ENCODE data around the gene DLGAP1. TPM values are rescaled to one million over a fixed set of nuclear protein-coding genes. Genes with fewer than 3 reads are reported as not detected.
A peak's percentile ranks its signal among the peaks of the same experiment; 100 is the strongest.

DLGAP1 gene
- total RNA-seq, 6 experiments from 2014 or later: 0.09 to 0.31 (median 0.18) TPM; not detected in 2

DNA sequence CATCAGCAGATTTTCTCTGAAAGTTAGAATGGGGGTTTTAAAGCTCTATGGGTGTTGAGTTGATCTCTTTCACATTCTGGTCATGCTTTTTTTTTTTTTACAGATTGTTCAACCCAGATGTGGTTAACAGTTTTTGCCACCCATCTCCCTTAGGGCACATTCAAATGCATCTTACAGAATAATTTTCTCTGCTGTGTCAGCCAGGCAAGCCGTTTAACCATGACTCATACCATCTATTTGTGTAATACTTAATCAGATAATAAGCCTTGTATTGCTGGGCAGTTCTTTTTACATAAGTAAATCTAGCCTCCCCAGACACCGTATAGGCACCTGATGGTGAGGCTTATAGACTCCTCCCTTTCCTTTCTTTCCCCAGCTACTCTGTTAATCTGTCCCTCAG, 943.1 kb downstream of the DLGAP1 start:
- ATAC-seq: peak in 3 of 4 donors; percentile 20 to 30 (median 29)
- no peaks in the 10 kb centered on the region for H3K9me3 ChIP-seq

DNA sequence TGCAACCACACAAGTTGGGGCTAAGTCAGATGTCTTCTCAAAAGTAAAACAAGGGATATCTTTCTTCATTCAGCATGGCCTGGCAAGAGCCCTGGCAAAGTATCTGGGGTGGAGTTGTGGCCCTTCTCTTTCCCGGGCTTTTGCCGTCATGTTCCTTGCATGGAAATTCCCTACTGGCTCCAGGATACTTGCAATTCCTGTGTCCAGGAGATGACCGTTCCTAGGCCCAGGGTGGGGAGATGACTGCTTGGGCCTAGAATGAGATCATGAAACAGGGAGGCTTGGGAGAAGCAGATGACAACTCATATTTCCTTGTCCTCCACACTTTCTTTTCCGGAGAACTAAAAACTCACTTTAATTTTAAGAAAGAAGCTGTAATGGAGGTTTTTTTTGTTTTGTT, 944.2 kb downstream of the DLGAP1 start:
- Histone ChIP-seq H3K27ac (no peak overlapping the region), H3K27me3 (no peaks in the 10 kb centered on the region), H3K4me3 (no peak overlapping the region), H3K36me3 (no peaks in the 10 kb centered on the region), H3K9me3 (no peaks in the 10 kb centered on the region), H3K4me1 (no peaks in the 10 kb centered on the region)
- TF ChIP-seq, protein P1, sequence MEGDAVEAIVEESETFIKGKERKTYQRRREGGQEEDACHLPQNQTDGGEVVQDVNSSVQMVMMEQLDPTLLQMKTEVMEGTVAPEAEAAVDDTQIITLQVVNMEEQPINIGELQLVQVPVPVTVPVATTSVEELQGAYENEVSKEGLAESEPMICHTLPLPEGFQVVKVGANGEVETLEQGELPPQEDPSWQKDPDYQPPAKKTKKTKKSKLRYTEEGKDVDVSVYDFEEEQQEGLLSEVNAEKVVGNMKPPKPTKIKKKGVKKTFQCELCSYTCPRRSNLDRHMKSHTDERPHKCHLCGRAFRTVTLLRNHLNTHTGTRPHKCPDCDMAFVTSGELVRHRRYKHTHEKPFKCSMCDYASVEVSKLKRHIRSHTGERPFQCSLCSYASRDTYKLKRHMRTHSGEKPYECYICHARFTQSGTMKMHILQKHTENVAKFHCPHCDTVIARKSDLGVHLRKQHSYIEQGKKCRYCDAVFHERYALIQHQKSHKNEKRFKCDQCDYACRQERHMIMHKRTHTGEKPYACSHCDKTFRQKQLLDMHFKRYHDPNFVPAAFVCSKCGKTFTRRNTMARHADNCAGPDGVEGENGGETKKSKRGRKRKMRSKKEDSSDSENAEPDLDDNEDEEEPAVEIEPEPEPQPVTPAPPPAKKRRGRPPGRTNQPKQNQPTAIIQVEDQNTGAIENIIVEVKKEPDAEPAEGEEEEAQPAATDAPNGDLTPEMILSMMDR (IDR thresholded peaks at IDR 0.05): no peak
- no peak for TF ChIP-seq POLR2A (IDR thresholded peaks at IDR 0.05)
- ATAC-seq (no peak), DNase-seq (no peak)
- intact Hi-C loops (cut with DNase I): no loop called here
- 91% methylated on average over 3 of the region's 4 CpGs for WGBS (ENCODE audit: insufficient coverage, low coverage, low lambda C conversion rate, missing lambda C conversion rate)

More for the DNA sequence above, 943.1 kb downstream of the DLGAP1 start:
- Histone ChIP-seq H3K36me3 (no peaks in the 10 kb centered on the region), H3K27me3 (no peaks in the 10 kb centered on the region), H3K4me1 (no peaks in the 10 kb centered on the region), H3K27ac (no peak overlapping the region), H3K4me3 (no peak overlapping the region)
- WGBS (ENCODE audit: insufficient coverage, low coverage, low lambda C conversion rate, missing lambda C conversion rate): 28% methylated on average over 2 of the region's 2 CpGs
- TF ChIP-seq, protein P1 (IDR thresholded peaks at IDR 0.05): no peak
- TF ChIP-seq POLR2A (IDR thresholded peaks at IDR 0.05): no peak
- DNase-seq: no peak
- intact Hi-C loops (cut with DNase I): no loop called here

DNA sequence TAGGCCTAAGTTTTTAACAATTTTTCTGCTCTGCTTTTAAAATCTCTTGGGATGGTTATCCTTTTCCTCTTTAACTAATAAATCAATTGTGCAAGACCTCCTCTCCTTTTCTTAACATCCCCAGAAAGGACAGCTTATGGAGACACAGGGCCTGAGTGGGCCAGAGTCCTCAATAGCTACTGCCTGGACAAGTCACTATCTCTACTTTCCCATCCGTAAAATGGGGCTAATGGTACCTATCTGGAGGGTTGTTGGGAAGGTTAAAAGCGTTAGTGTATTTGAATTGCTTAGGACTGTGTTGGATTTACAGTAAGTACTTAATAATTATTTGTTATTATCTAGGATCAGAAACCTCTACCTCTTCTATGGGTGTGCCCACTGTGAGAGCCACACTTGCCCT, 945.1 kb downstream of the DLGAP1 start:
- intact Hi-C loops (cut with DNase I): no loop called here
- no peak for DNase-seq
- ATAC-seq: no peak
- TF ChIP-seq, protein P1 (IDR thresholded peaks at IDR 0.05): no peak
- TF ChIP-seq POLR2A (IDR thresholded peaks at IDR 0.05): no peak
- no peak overlapping the region for H3K27ac ChIP-seq
- no peaks in the 10 kb centered on the region for H3K4me1 ChIP-seq
- no peaks in the 10 kb centered on the region for H3K36me3 ChIP-seq
- no peaks in the 10 kb centered on the region for H3K27me3 ChIP-seq
- 96% methylated on average over 2 of the region's 2 CpGs for WGBS (ENCODE audit: insufficient coverage, low coverage, low lambda C conversion rate, missing lambda C conversion rate)
- H3K4me3 ChIP-seq: no peak overlapping the region
- H3K9me3 ChIP-seq: no peaks in the 10 kb centered on the region

DNA sequence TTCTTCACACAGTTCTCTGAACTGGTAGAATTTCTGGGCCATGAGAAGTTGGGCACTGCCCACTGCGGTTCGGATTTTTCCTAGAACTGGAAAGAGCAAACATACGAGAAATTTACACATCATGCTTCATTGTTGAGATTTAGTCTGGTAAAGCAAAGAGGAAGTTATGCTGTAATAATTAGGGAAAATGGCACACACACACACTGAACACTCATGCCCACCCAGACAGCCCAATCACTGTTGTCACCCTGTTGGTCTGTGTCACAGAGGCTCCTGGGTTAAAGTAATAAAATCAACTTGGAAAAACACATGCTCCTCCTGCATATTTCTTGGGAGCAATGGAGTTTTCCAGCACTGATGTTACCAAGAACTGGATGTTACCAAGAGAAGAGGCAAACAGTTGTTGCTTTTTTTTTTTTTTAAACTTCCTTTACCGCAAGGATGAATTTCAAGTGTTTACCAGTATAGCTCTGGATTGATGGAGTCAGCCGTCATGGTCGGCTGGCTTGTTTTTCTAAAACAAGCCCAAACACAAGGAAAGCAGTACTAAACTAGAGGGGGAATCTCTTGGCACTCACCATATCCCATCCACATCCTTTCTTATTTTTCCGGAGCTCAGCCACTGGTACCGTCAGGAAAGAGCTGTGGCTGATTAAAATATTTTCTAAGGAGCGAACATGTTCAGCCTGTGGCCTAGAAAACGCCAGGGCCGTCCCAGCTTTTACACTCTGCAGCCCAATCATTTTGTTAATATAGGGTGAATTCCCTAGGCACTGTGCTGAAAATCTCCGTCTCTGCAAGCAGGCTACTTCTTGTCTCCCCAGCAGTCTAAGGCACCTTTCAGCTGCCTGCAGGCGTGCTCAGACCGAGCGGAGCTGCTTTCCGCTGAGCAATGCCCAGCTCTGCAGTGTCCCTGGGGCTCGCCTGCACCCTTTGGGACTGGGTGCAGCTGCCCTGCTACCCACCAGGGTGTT, 946.2 kb downstream of the DLGAP1 start:
- 61% methylated on average over 10 of the region's 17 CpGs for WGBS (ENCODE audit: insufficient coverage, low coverage, low lambda C conversion rate, missing lambda C conversion rate)
- ATAC-seq (no peak), DNase-seq (no peak)
- intact Hi-C loops (cut with DNase I): no loop called here
- H3K36me3 ChIP-seq: no peaks in the 10 kb centered on the region
- no peaks in the 10 kb centered on the region for H3K27me3 ChIP-seq
- TF ChIP-seq POLR2A (IDR thresholded peaks at IDR 0.05): no peak
- no peaks in the 10 kb centered on the region for H3K4me1 ChIP-seq
- no peaks in the 10 kb centered on the region for H3K9me3 ChIP-seq
- no peak overlapping the region for H3K27ac ChIP-seq
- no peak overlapping the region for H3K4me3 ChIP-seq

DNA sequence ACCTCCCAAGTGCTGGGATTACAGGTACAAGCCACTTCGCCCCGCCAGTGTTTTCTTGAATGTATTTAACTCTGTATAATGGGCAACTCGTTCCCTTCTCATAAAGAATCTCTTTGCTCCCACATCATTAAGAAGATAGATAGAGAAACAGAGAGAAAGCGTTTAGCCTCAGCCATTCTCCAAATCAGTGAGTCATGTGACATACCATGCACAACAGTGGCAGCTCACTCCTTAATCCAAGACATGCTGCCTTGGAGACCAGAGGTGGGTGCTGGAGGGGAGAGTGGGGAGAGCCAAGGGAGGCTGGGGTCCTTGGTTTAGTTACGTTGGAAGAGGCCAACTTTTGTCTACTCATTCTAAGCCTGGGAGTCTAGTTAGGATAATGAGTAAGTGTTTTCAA, 950.5 kb downstream of the DLGAP1 start:
- no peak for DNase-seq
- Histone ChIP-seq H3K4me3 (no peak overlapping the region), H3K27ac (no peak overlapping the region), H3K36me3 (no peaks in the 10 kb centered on the region), H3K27me3 (no peaks in the 10 kb centered on the region), H3K9me3 (no peaks in the 10 kb centered on the region), H3K4me1 (peaks cover 0 to under 1% (median 0%) of the 10 kb centered on the region in 4 donors)
- intact Hi-C loops (cut with DNase I): no loop called here
- TF ChIP-seq, protein P1 (IDR thresholded peaks at IDR 0.05): no peak
- no peak for TF ChIP-seq POLR2A (IDR thresholded peaks at IDR 0.05)
- WGBS (ENCODE audit: insufficient coverage, low coverage, low lambda C conversion rate, missing lambda C conversion rate): 90% methylated on average over 5 of the region's 5 CpGs
- no peak for ATAC-seq

Data from right lobe of liver (tissue), 6 donors.